Lung microvascular endothelial cell (primary cell): ENCODE measurements around the gene MIX23. TPM values are rescaled to one million over a fixed set of nuclear protein-coding genes. Genes with fewer than 3 reads are reported as not detected.

Experiments
- DNase-seq, 2 donors: peaks; one replicate each; pipeline versions ENCODE4 v3.0.0 to v3.0.0-alpha.2; 2010; ENCODE audit warnings: low read depth in 2 of 2
- total RNA-seq: library from RNA; depleted of rRNA; stranded (reverse); fragments of >200 nt; gene quantifications from 2 replicates; pipeline ENCODE4 v1.2.1, GENCODE V29; 2014

The MIX23 gene
- total RNA-seq, 1 donor from 2014 or later = 25.6 TPM

DNA sequence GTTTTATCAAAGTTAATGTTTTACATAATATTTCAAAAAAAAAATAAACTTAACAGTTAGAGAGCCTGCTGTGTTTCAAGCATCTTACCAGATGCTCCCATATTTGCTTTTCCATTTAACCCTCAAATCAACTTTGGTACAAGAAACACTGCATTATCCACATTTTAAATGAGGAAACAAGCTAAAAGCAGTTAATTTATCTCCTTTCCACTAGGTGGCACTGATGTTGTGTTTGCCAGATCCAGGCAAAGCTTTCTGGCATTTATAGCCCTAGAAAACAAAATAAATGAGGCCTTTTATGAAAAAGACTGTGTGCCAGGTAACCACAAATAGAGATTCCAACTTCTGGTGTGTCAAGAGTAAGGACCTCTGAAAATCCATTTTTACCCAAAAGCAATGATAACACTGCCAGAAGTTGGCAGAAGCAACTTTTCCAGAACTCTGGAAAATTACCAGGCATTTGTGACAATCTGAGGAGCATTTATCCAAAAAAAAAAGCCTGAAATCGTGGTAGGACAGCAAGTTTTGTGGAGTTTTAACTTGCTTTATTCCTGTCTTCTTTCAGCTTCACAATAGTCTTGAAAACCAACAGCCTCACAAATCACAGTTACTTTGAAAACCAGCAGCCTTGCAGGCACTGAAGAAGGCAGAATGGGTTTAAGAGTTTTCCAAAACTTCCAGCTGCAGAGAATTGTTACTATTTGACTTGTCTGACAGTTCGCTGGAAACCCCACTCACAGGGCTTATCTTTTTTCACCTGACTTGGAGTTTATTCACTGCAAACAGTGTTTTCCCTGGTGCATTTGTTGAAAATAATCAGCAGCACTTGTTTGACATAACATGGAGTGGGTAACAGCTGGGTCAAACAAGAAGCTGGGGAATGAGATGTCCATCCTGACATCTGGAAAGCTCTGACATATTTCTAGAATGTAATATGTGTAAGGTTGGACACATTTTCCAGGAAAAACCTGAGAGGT, 10.1 kb upstream of the MIX23 start:
- peak; percentile 65 to 76 for DNase-seq

DNA sequence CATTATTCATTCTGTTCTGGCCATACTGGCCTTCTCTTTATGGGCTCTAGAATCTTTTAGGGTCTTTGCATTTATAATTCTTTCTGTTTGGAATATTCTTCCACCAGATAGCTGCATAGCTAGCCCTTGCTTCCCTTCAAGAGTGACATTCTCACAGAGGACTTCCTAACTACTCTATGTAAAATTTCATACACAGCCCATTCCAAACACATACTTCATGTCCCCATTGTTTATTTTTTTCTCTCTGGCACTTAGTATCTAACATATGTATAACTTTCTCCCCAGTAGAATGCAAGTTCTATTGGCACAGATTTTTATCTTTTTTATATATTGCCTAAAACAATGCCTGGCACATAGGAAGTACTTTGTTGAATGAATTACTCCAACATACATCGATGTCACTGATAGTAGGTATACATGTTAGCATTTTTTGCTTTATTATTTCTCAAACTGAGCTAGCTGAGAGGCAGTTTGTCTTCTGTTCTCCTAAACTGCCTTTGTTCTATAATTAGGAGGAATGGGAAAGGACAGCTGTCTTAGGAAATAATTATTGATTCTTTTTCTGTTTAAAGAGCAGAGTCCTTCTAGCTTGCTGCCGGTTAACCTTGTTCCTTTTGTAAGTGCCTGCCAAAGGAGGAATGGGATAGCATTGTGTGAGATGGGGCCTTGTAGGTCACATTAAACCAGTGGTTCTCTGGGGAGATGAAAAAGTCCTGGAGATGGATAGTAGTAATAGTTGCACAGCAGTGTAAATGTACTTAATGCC, 8.8 kb upstream of the MIX23 start:
- no peak for DNase-seq

DNA sequence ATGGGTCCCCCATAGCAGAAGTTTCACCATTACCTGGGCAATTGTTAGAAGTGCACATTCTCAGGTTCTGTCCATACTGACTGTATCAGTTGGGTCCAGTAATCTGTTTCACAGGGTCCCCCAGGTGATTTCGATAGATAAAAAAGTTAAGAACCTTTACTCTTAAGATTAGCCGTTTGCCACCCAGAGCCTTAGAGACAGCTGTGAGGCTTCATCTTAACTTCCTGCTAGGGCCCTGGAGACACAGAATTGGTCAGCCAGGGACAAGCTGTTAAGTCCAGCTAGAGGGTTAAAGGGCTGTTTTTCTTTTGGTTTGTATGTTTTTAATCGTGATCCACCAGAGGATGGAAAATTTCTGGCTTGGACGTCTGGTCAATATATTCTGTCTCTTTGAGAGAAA, 7.6 kb upstream of the MIX23 start:
- DNase-seq = no peak

DNA sequence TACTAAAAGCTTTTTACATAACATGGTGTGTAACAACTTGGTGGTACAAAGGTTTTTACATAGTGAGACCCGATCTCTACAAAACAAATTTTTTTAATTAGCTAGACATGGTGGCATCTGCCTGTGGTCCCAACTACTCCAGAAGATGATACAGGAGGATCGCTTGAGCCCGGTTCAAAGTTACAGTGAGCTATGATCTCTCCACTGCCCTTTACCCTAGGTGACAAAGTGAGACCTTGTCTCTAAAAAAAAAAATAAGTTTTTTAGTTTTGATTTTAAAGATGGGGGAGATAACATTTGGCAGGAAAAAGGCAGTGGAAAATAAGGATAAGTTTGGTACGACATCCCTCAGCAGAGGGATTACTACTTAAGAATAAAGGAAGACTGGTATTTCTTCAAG, 6.9 kb upstream of the MIX23 start:
- DNase-seq = no peak

DNA sequence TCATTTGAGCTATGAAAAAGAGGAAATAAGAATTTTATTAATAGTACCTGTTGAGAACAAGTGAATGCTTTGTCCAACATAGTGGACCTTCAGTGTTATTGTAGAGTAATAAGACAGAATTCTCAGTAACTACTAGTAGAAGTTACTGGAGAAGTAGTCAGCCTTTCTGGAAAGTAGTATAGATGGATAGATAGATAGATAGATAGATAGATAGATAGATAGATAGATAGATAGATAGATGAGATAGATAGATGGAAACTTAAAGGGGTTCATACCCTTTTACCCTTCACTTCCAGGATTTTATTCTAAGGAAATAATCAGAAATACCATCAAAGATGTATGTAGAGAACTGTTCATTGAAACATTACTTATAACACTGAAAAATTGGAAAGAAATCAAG, 6.2 kb upstream of the MIX23 start:
- no peak for DNase-seq

DNA sequence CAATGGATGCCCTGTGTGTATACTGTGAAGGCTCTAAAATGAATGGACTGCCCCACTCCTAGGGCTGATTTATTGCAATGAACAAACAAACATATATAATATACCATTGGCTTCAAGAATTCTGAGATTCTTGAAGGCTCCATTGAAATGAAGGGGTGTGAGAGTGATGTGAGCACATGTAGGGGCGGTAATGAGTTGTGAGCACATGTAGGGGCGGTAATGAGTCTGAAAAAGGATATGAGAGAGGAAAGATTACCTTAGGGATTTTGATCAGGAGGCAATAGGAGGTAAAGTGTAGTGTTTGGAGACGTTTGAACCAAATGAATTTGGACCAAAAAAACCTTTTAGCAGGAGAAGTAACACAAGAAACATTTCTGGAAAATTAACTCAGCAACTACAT, 4.7 kb upstream of the MIX23 start:
- DNase-seq = no peak

DNA sequence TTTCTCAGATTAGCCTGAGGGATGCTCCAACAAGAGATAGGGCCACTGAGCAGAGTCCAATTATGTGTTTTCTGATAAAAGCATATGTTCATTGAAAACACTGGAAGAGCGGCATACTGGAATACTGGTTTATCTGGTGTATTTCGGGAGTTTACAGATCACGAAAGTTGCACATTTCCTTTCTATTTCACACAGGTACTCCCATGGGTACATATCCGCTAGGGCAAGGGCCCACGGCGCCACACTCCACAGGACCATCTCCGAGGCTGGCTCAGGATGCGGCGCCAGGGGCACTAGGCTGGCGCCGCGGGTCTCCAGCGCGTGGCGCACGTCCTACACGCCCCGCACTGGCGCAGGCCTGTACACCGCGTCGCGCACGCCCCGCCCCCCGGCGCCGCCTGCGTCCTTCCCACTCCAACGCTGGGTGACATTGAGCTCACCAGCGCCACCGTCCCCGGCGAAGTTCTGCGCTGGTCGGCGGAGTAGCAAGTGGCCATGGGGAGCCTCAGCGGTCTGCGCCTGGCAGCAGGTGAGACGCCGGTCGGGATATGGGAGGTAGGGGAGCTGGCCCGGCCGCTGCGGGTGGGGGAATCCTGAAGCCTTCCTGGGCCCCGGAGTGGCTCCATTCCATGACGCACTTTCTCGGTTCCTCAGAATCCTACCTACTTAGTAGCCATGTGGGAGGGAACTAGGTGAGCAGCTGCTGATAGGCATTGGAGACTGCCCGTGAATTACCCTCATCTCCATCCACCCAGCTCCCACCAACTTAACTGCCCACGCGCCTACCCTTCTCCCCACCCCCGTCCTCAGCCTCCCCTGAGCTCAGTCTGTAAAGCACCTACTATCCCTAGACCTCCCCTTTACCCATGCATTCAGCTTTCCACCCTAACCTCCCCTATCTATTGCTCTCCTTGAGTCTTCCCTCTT, 1.0 kb upstream of the MIX23 start, which contains the start of gene FAM162A:
Gene FAM162A, plus strand, starts transcription at position 412 of the 927 bp plus-strand sequence. Its CDS starts 84 bp downstream, at position 496.
- DNase-seq = peak; percentile 93 to 96

DNA sequence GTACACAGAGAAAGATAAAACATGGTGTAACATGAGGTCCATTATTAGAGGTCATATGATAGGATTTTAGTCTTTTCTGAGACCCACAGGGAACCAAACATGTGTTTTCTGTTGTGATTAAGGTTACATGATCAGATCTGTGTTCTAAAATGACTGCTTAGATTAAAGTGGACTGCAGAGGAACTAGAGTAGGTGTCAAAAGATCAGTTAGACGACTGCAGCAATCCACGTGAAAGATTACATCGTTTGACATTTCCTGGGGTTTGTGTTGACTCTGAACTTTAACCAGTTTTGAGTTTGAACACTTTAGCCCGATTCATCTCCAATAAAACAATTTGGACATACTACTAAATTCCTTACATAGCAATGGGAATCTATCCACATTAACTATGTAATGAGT, 5.1 kb downstream of the MIX23 start:
- DNase-seq = no peak

DNA sequence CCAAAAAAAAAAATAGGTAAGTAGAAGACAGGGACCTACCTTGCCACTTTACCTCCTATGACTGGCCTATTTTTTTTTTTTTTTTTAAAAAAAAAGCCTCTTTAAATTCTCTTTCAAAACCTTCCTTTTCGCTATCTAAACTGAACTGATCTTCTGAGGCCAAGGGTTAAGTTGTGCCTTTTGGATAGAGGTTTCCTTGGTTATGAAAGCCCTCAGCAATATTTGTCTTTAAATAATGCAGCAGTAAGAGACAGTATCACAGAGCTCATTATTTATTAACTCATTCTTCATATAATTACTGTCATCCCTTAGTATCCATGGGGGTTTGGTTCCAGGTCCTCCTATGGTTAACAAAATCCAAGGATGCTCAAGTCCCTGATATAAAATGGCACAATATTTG, 9.0 kb downstream of the MIX23 start:
- DNase-seq = no peak

DNA sequence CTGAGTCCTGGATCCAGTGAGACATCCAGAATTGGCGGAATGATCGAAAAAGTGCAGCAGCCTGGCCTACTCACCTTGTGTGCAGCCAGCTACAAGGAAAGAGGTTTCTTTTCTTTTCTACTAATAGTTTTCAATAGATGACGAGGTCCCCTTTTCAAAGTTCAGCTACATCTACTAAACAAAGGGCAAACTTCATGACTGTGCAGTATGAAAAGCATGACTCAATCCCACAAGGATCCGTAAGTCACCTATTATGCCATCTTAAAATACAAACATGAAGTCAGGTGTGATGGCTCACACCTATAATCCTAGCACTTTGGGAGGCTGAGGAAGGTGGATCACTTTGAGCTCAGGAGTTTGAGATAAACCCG, 16.7 kb downstream of the MIX23 start:
- DNase-seq = no peak

DNA sequence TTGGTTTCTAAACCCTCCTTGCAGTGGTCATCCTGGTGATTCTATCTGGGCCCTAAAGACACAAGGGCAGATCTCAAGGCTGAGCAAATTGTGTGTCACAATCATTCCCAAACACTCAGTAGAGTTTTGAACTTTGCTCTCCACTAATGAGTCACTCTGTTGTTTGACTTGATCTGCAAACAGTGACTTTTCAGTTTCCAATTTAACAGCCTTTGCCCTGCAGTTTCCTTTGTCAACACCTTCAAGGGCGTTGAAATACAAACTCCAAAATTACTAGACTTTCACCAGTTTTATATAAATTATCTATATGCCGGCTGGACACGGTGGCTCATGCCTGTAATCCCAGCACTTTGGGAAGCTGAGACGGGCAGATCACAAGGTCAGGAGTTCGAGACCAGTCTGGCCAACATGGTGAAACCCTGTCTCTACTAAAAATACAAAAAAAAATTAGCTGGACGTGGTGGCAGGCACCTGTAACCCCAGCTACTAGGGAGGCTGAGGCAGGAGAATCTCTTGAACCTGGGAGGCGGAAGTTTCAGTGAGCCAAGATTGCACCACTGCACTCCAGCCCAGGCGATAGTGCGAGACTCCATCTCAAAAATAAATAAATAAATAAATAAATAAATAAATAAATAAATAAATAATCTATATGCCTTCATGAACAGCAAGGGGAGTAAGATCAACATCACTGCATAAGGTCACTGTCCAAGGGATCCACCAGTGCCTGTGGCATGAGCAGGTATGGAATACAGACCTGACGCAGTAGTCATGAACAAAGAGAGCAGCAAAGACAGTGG, 17.3 kb downstream of the MIX23 start:
- peak in 1 of 2 donors; percentile 51 for DNase-seq

DNA sequence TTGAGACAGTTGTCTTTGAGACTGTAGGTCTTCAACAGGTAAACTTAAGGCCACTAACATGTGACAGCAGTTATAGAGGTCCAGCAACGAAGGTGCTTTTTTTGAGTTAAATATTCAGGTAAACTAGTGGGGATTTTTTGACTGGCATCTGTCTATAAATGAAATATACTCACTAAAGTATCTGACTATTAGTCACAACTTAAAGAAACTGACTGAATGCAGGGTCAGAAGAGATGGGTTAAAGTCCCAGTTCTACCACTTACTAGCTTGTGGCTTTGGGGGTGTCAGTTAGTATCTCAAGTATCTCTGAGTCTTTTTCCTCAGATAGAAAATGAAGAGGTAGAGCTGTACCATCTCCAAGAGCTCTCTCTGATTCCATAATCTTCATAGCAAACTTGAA, 18.0 kb downstream of the MIX23 start:
- DNase-seq = no peak

DNA sequence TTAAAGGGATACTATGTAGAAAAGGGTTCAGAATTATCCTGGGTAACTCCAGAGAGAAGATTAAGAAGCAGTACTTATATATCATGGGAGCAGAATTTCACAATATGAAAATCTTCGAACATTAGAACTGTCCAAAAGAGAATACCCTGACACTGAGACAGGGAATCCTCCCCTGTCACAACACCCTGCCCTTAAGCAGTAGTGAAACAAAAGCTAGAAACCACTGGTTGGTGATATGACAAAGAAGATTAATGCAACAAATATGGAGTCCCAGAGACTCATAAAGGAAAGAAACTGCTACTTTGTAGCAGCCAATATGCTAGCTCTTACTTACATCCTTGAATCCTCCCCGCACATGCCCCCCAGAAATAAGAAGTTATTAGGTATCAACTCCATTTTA, 18.5 kb downstream of the MIX23 start:
- no peak for DNase-seq

DNA sequence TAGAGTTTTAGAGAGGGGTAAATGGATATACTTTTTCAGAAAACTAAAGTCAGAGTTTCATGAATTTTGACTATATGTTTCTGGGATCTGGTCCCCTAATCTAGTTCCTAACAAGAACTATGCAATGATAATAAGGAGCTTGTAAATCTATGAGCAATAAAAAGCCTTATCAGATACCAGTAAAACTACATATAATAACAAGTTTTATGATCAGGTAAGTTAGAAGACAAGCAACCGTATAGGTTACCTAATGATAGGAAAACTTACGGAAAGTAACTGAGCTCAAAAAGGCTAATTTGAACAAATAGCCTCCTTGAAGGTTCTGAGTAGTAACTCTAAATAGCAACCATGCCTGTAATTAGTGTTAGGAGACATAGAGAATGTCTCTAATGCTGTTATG, 21.0 kb downstream of the MIX23 start:
- DNase-seq = no peak

DNA sequence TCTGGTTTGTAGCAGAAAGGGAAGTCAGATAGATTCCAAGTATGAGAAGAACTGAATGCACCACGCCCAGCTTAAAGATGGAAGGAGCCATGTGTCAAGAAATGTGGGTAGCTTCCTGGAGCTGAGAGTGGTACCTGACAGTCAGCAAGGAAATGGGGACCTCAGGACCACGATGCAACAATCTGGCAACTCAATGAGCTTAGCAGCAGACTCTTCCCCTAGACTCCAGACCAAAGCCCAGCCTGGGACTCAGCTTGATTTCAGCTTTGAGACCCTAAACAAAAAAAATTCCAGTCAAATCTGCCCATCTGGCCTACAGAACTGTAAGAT, 24.4 kb downstream of the MIX23 start:
- DNase-seq = no peak

DNA sequence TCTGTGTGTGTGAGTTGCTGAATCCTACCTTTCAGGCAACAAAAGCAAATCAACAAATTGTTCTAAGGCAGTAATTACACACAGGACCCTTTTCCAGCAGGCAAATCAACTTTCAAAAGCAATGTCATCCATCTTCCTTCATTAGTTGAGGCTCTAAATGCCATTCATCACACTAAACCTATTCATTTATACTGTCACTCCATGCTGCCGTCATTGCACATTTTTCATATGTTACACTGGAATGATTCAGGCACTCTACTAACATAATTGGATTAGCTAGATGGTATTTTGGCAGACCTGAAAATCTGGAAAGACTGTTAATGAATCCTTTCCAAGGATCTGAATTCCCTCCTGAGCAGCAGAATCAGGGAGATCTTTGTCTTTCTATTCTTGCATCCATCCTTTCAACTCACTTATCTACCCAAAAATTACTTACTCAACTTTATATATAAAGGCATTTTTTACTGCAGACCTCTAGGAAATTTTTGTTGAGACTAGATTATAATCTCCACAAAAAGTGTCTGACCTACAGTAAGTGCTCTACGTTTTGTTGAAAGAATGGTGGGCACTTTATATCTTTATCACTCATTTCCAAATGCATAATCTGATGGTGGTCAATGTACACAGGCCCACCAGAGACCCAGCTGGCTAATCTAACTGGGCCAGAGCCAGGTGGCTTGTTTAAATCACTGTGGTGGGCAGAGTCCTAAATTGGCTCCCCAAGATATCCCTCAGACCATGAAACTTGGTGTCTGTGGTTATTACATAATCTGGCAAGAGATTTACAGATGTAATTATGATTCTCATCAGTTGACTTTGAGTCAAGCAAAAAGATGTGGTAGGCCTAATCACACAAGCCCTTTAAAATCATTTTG, 25.0 kb downstream of the MIX23 start:
- DNase-seq = no peak

DNA sequence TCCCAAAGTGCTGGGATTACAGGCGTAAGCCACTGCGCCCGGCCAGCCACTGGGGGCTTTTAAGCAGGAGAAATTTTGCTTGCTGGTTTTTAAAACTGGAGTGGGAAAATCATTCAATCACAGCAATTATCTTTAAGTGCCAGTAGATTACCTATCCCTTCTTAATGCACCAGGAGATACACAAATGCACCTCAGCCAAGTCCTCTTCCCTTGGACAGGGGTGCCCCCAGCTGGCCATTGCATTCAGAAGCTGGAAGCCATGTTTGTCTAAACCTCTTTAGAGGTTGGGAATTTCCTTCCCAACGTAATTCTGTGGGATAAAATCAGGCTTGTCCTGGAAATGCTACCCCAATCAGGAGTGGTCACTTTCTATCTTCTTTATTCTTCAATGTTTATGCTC, 26.6 kb downstream of the MIX23 start:
- peak; percentile 16 to 20 for DNase-seq

DNA sequence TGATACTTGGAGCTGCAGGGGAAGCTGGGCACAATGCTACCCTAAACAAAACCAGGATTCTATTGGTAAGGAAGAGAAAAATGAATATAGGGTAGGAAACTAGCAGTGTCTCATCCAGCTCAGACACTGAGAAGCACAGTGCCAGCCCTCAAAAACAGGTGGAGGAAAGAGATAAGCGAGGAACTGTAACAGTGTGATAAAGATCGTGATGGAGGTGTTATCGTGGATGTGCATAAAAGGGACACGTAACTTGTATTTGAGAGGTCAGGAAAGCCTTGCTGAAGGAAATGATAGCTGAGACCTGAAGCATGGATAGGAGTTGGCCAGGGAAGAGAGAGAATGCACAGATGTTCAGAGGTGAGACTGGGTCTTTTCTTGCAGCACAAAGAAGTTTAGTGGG, 27.4 kb downstream of the MIX23 start:
- DNase-seq = no peak

DNA sequence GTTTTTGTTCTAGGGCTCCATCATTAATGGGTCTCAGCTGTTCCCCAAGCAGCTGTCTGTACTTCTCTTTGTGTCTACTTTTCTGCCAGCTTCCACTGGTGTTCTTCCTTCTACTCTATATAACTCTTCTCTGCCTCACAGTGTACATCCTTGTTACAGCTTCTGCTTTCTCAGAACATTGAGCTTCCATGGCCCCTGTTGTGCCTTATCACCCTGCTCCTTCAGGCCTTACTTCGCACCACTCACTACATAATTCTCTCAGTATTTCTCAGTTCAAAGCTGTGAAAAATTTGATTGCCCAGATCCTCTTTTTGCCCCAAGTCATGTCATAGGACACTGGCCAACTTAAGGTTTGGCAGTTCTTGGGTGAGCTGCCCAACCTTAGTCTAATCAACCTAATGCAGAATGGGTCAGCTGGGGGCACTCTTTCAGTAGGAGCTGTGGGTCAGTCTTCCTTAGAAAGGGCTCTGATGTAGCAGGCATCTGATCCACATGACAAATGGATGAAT, 29.1 kb downstream of the MIX23 start:
- DNase-seq = no peak

DNA sequence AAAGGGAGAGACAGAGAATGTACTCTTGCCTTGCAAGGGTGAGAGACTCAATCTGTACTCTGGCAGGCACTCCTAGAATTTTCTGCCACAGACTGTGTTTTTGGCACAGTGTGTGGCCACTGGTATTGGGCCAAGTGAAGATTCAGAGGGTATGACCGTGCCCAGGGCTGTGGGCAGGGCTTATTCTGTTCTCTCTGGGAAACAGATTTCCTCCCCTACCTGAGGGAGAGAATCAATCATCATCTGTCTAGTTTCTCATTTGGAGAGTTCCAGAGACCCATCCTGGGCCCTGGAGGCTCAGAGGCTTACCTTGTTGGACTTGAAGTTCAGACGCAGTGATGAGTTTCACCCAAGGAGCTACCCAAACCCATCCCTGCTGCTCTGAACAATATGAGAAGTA, 29.8 kb downstream of the MIX23 start:
- no peak for DNase-seq
